GM12892 (cell line): ENCODE measurements around the gene ZNF697.

Source experiments
- POLR2A ChIP-seq: IDR thresholded peaks from 2 replicates; pipeline ENCODE4 v1.6.1; 2011; ENCODE audit warnings: low read depth, low read length, control low read depth
- POLR2AphosphoS5 ChIP-seq: IDR thresholded peaks from 2 replicates; pipeline ENCODE4 v1.6.1; 2011; ENCODE audit warnings: low read depth, low read length, control low read depth
- TAF1 ChIP-seq: IDR thresholded peaks from 2 replicates; pipeline ENCODE4 v1.6.1; 2011; ENCODE audit warnings: low read depth, mild to moderate bottlenecking, control low read depth, low read length, borderline replicate concordance

GRCh38 chr1:119673171-119673940 is 25.3 kb upstream of the ZNF697 start:
- TF ChIP-seq POLR2A (no peak), POLR2AphosphoS5 (no peak), TAF1 (no peak)
